GM18873 (cell line): ENCODE results near the gene KIAA0825.
"Not testable (repeated sequence)": the region's sequence is repeated elsewhere in the genome, so short reads cannot be mapped to it uniquely, and the experiment has no call there.

Experiments
- ATAC-seq: cut with Tn5 transposase; IDR thresholded peaks from one replicate; pipeline ENCODE4 v1.9.1; 2021; ENCODE audit warnings: mild to moderate bottlenecking, moderate library complexity, moderate number of reproducible peaks; ENCODE audit not compliant: unreplicated experiment, low FRiP score

KIAA0825 gene

DNA sequence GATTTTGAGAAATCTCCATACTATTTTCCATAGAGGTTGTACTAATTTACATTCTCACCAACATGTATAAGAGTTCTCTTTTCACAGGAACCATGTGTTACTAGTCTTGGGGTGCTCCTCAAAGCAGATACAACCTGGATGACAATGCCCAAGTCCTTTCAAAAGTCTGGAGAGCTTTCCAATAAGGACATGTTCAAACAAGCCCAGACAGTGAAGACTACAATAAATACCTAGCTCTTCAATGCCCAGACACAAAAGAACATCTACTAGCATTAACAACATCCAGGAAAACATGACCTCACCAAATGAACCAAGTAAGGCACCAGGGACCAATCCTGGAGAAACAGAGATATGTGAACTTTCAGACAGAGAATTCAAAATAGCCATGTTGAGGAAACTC is 474.8 kb downstream of the KIAA0825 start:
- ATAC-seq = not testable (repeated sequence)

DNA sequence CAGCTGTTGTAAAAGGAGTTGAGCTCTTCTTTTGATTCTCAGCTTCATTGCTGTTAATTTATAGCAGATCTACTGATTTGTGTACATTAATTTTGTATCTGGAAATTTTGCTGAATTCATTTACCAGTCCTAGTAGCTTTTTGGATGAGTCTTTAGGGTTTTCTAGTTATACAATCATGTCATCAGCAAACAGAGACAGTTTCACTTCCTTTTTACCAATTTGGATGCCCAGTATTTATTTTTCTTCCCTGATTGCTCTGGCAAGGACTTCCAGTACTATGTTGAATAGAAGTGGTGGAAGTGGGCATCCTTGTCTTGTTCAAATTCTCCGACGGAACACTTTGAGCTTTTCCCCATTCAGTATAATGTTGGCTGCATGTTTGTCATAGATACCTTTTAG is 478.1 kb downstream of the KIAA0825 start:
- ATAC-seq = no peak

DNA sequence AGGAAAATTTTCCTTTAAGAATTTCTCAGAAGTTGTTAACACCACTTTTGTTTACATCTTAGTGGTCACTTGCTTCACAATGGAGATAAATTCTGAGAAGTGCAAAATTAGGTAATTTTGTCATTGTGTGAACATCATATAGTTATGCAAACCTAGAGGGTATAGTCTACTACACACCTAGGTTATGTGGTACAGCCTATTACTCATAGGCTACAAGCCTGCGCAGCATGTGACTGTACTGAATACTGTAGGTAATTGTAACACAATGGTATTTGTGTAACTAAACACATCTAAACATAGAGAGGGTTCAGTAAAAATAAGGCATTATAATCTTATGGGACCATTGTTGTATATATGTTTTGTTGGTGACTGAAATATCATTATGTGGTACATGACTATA is 488.3 kb downstream of the KIAA0825 start:
- ATAC-seq = no peak

DNA sequence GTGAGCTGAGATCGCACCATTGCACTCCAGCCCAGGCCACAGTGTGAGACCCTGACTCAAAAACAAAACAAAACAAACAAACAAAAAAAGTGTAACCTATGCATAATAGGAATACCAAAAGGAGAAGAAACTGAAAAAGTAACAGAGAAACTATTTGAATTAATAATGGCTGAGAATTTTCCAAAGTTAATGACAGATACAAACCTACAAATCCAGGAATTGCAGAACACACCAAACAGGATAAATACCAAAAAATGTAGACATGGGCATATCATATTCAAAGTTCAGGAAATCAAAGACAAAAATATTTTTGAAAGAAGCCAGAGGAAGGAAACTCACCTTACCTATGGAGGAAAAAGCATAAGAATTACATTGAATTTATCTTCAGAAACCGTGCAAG is 493.3 kb downstream of the KIAA0825 start:
- ATAC-seq = no peak

DNA sequence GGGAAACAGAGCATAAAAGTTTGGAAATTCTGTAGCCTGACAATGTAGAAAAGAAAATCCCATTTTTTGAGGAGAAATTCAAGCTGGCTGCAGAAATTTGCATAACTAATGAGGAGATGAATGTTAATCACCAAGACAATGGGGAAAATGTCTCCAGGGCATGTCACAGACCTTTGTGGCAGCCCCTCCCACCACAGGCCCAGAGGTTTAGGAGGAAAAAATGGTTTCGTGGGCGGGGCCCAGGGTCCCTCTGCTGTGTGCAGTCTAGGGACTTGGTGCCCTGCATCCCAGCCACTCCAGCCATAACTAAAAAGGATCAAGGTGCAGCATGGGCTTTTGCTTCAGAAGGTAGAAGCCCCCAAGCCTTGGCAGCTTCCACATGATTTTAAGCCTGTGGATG is 502.1 kb downstream of the KIAA0825 start:
- not testable (repeated sequence) for ATAC-seq

DNA sequence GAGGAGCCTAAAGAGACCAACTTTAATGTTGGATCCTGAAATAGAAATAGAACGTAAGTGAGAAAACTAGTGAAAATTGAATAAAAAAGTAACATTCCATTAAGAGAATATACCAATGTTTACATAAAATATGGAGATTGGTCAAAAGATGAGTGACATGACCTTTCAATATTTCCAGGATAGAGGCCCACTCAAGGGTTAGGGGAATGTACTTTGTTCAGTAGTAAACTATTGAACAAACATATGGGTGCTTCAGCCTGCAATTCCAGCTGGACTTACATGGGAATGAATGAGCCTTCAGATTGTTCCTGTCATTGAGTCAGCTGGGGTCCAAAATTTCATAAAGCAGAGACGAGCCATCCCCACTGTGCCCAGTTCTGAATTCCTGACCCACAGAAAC is 505.3 kb downstream of the KIAA0825 start:
- no peak for ATAC-seq

DNA sequence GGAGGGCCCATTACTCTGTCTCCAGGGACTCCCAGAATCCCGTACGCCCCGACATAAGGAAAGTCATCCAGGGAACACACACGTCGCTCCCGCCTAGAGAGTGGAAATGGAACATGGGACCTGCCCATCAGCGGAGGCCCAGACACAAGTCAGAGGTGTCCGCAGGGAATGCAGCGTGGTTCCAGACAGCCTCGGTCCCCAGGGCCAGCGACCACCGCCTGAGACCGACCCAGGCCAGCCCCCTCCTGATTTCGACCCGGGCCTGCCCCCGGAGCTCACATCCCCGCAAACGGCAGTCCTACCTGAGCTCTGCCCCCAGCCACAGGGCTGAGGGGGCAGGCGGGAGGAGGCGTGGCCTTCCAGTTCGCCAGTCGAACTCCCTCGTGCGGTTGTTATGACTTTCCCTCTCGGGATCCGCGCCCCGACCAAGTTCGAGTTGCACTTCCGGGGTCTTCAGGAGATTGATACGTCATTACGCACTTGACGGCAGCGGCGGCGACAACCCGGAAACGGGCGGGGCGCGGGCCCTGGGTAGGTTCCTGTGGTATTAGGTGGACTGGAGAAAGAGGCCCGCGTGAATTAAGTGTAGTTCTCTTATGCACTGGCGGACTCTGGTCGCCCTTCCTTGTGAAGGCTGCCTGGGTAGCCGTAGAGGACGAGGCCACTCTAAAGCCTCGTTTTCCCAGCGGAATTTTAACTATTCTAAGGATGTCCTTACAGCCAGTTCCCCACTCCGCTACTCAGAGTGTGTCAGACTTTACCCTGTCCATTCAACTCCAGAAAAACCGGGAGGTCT is 507.0 kb downstream of the KIAA0825 start:
- peak; percentile 99 for ATAC-seq

DNA sequence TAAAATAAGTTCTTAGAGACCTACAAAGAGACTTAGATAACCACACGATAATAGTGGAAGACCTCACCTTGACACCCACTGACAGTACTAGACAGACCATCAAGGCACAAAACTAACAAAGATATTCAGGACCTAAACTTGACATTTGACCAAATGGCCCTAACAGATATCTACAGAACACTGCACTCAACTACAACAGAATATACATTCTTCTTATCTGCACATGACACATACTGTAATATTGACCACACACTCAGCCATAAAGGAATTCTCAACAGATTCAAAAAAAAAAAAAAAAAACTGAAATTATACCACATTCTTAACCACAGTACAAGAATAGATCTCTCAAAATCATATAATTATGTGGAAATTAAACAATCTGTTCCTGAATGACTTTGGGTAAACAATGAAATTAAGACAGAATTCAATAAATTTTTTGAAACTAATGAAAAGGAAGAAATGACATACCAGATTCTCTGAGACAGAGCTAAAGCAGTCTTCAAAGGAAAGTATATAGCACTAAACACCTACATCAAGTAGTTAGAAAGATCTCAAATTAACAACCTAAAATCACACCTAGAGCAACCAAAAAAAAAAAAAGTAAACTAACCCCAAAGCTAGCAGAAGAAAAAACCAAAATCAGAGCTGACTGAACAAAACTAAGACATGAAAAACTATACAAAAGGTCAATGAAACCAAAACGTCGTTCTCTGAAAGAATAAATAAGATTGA is 514.7 kb downstream of the KIAA0825 start:
- ATAC-seq = no peak
